NCI-H1436 (cell line): Measurements from ENCODE around the gene PACSIN3.

Experiments used
- DNase-seq: peaks from one replicate; lab custom pipeline; 2025; lab: John Stamatoyannopoulos, UW

Gene PACSIN3

GRCh38 chr11:47152953-47153950 lies 33.0 kb downstream of the PACSIN3 start:
- DNase-seq = peak; percentile 66

DNA sequence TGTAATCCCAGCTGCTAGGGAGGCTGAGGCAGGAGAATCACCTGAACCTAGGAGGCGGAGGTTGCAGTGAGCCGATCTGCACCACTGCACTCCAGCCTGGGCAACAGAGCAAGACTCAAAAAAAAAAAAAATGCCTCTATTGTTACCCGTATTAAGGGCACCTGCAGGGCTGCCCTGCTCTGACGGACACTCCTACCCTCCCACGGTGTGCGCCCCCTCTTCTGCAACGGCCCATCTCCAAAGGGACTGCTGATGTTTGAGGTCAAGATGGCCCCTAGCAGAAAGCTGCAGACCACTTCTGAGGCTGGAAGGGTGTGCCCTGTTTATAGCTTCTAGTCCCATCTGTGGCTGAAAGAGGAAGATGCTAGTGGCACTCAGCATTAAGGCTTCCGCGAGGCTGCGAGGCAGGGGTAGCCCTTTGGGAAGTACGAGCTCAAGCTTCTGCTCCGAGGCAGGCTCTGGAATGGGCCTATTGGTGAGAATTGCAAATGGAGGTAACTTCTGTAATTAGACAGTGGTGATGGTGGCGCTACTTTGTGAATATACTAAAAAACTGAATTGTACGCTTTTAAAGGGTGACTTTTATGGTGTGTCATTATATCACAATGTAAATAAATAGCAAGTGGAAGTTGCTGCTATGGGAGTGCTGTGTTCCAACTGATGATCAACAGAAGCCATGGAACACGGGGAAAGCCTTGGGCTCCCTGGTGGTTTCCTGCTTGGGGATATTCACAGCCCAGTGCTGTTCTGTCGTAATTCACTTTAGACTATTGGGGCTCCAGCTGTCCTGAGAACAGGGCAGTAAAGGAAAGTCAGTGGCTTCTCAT lies 33.9 kb downstream of the PACSIN3 start:
- DNase-seq = no peak

- DNase-seq = no peak
These were observed 36.5 kb downstream of the PACSIN3 start for GRCh38 chr11:47149782-47150181.

- no peak for DNase-seq
These were observed 37.2 kb downstream of the PACSIN3 start for GRCh38 chr11:47148903-47149531.

GRCh38 chr11:47148270-47148669 lies 38.0 kb downstream of the PACSIN3 start:
- DNase-seq = no peak

- DNase-seq = no peak
These were observed 38.6 kb downstream of the PACSIN3 start for GRCh38 chr11:47147681-47148080.

DNA sequence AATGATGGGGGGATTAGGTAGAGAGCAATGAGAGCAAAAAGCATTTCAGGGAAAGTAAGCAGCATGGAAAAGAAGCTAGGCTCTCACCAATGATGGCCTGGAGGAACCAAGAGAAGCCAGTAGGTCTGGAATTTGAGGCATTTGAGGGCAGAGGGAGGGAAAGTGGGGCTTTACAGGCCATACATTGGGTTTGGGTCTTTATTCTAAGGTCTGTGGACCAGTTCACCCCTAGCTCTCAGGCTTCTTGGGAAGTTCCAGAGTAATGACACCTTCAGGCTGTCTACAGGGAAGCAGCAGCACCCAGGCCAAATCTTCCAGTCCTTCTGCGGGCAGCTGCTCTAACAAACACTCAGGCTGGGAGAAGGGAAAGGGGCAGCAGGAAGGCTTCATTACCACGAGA lies 39.0 kb downstream of the PACSIN3 start:
- DNase-seq = no peak

- no peak for DNase-seq
These were observed 41.7 kb downstream of the PACSIN3 start for GRCh38 chr11:47144541-47144940.

- DNase-seq = no peak
These were observed 42.9 kb downstream of the PACSIN3 start for GRCh38 chr11:47143322-47143721.

DNA sequence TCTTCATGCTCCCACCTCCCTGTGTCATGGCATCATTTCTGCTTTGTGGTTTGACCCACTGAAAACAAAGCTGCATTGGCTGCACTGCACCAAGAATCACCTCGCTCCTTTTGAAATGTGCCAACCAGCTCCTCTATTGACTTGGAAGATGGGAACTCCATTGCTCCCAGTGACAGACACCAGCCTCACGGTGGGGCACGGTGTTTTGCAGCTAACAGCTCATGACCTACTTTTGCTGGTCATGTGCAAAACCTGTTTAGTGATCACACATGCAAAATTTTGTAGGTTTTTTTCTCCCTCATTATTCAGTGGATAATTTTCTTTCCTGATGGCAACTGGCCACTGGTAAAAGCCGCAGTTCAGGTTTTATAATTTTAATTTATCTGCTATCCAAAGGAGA lies 46.4 kb downstream of the PACSIN3 start:
- no peak for DNase-seq

DNA sequence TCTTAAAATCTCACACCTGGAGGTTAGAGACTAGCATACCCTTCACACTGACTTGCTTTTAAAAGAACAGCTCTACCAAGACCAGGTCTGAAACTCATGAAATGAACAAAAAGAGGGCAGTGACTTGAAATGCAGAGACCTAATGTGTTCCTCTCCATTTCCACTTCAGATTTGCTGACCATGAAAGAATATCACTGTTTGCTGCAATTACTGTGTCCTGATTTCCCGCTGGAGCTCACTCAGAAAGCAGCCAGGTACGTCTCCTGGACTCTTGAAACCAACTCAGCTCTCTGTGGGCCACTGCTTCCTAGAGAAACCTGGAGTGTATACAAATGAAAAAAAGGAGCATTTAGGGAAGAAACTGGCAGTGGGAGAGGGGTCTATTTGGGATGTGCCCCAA lies 48.8 kb downstream of the PACSIN3 start:
- DNase-seq = no peak

DNA sequence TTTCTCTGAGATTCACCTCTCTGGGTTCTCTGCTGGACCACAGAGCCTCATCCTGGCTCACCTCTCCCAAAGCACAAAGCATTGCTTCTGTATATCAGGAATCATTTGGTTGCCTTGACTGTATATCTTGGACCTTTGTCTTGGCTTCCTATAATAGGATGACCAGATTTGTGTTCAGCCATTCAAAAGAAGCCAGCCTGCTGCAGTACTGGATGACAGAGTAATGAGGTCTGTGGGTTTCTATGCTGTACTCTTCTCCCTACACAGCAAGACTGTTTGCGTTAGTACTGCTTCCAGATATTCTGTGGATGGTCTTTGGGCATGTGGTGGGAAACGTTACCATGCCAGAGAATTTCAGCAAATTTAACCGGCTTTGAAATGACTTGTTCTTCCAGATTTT lies 49.3 kb downstream of the PACSIN3 start:
- no peak for DNase-seq

GRCh38 chr11:47136327-47136726 lies 49.9 kb downstream of the PACSIN3 start:
- DNase-seq = no peak

GRCh38 chr11:47132981-47133380 lies 53.3 kb downstream of the PACSIN3 start:
- no peak for DNase-seq

GRCh38 chr11:47132490-47132889 lies 53.7 kb downstream of the PACSIN3 start:
- no peak for DNase-seq

DNA sequence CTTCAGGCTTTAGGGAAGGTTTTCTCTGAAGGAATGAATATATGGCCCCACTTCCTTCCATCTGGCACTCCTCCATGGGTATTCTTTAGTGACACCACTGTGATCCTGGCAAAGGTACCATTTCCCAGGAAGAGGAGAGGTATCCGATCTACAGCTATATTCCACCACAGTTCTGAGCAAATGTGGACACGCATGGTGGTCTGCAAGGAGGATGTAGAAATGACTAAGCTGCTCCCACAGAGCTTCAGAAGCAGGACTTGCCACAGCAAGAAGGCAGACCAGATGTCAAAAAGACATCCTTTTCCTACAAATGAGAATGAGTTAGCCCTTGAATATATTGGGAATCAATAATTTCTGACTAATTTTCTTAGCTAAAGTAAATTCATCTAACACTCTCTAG lies 55.1 kb downstream of the PACSIN3 start:
- DNase-seq = no peak

GRCh38 chr11:47130543-47130942 lies 55.7 kb downstream of the PACSIN3 start:
- no peak for DNase-seq
